Gastroesophageal sphincter (tissue), 3 donors: ENCODE measurements around the gene EFR3B.

Experiments
- POLR2AphosphoS5 ChIP-seq: sonication (generic); formaldehyde crosslinking; IDR thresholded peaks from one replicate; pipeline ENCODE4 v1.6.1; 2017; ENCODE audit warnings: antibody characterized with exemption
- TF ChIP-seq, protein P1 (sequence below), 4 experiments: fragments of 200-600 bp in 2 of 4; fragments of 450-650 bp in 2 of 4; sonication (generic) in 1 of 4; IDR thresholded peaks; one replicate each; pipeline ENCODE4 v1.5.1; 2017 to 2019; ENCODE audit warnings: antibody characterized with exemption in 4 of 4, mild to moderate bottlenecking in 2 of 4, moderate library complexity in 2 of 4

DNA sequence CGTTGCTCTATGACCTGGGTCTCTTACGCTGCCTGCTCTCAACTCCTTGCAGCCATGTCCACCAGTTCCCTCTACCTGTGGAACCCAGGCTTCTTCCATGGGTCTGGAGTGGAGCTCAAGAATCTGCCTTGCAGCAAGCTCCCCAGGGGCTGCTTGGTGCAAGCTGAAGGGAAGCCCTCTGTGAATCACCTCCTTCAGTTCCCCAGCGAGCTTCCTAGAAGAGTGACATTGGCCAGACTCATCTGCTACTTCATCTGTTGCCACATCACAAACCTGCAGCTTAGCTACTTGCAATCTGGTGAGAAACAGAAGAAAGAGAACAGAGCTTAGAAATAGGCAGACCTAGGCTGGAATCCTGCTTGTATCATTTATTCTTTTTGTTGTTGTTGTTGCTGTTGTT is 9.8 kb upstream of the EFR3B start:
- TF ChIP-seq, protein P1, sequence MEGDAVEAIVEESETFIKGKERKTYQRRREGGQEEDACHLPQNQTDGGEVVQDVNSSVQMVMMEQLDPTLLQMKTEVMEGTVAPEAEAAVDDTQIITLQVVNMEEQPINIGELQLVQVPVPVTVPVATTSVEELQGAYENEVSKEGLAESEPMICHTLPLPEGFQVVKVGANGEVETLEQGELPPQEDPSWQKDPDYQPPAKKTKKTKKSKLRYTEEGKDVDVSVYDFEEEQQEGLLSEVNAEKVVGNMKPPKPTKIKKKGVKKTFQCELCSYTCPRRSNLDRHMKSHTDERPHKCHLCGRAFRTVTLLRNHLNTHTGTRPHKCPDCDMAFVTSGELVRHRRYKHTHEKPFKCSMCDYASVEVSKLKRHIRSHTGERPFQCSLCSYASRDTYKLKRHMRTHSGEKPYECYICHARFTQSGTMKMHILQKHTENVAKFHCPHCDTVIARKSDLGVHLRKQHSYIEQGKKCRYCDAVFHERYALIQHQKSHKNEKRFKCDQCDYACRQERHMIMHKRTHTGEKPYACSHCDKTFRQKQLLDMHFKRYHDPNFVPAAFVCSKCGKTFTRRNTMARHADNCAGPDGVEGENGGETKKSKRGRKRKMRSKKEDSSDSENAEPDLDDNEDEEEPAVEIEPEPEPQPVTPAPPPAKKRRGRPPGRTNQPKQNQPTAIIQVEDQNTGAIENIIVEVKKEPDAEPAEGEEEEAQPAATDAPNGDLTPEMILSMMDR (IDR thresholded peaks at IDR 0.05), result no peak
- no peak for TF ChIP-seq POLR2AphosphoS5
